Panc1 (cell line): Measurements from ENCODE around the gene MINDY4. TPM values are rescaled to one million over a fixed set of nuclear protein-coding genes. Genes with fewer than 3 reads are reported as not detected.

Experiments used
- ATAC-seq: fragments of 200-7000 bp; cut with Tn5 transposase; 2 replicates; pipeline ENCODE4 v1.9.1; 2020; ENCODE audit warnings: mild to moderate bottlenecking, moderate library complexity
- BruUV-seq: library from RNA; stranded (reverse); fragments of 400-500 nt; replicated peaks from 2 replicates; lab custom pipeline; 2021; lab: Mats Ljungman, UMichigan
- CTCF ChIA-PET: fragments of 300-600 bp; sonication (Branson Sonifier 250); formaldehyde crosslinking; loops from one replicate; lab custom pipeline; 2022; ENCODE audit warnings: antibody characterized with exemption; lab: Charles Lee
- POLR2A ChIA-PET: fragments of 300-600 bp; sonication (Branson Sonifier 250); formaldehyde crosslinking; loops from one replicate; lab custom pipeline; 2022; ENCODE audit warnings: antibody characterized with exemption; lab: Charles Lee
- DNase-seq: peaks from one replicate; pipeline ENCODE4 v3.0.0-alpha.2; 2010; ENCODE audit warnings: low read depth, low spot score
- H3K27ac ChIP-seq: 2 replicates; pipeline ENCODE4 v1.5.1; 2011; ENCODE audit warnings: mild to moderate bottlenecking, low read length, inconsistent platforms
- H3K27me3 ChIP-seq: fragments of 200-500 bp; sonication (Bioruptor generic); 2 replicates; pipeline ENCODE4 v1.6.0; 2014; ENCODE audit warnings: low read length, inconsistent platforms; ENCODE audit not compliant: control insufficient read depth, insufficient read depth
- H3K36me3 ChIP-seq: fragments of 200-500 bp; sonication (Bioruptor generic); 2 replicates; pipeline ENCODE4 v1.5.1; 2014; ENCODE audit warnings: inconsistent platforms, mild to moderate bottlenecking, low read length, moderate library complexity; ENCODE audit not compliant: control insufficient read depth, insufficient read depth
- H3K4me1 ChIP-seq: 2 replicates; pipeline ENCODE4 v1.5.1; 2011; ENCODE audit warnings: inconsistent platforms, mild to moderate bottlenecking, low read length, moderate library complexity; ENCODE audit not compliant: control insufficient read depth, insufficient read depth
- H3K4me3 ChIP-seq, 2 experiments: 2 replicates each; pipeline ENCODE4 v1.5.1; 2011 to 2012; ENCODE audit warnings: low read depth in 2 of 2, low read length in 2 of 2, mild to moderate bottlenecking in 2 of 2, inconsistent platforms in 1 of 2, moderate library complexity in 1 of 2
- H3K9me3 ChIP-seq: fragments of 200-500 bp; sonication (Bioruptor generic); 2 replicates; pipeline ENCODE4 v1.5.1; 2014; ENCODE audit warnings: low read depth, mild to moderate bottlenecking, inconsistent platforms, low read length, moderate library complexity; ENCODE audit not compliant: control insufficient read depth, insufficient read depth
- CTCF ChIP-seq: fragments of 450-650 bp; IDR thresholded peaks from 2 replicates; pipeline ENCODE4 v1.5.1; 2017; ENCODE audit warnings: mild to moderate bottlenecking
- POLR2AphosphoS5 ChIP-seq: IDR thresholded peaks from 2 replicates; pipeline ENCODE4 v1.6.1; 2012; ENCODE audit warnings: mild to moderate bottlenecking, low read depth, low read length, moderate library complexity
- SIN3A ChIP-seq: IDR thresholded peaks from 2 replicates; pipeline ENCODE4 v1.6.1; 2012; ENCODE audit warnings: low read depth, mild to moderate bottlenecking, low read length, moderate library complexity, borderline replicate concordance; ENCODE audit not compliant: insufficient read depth
- TCF7L2 ChIP-seq: IDR thresholded peaks from 2 replicates; pipeline ENCODE4 v1.6.1; 2011; ENCODE audit warnings: mild to moderate bottlenecking, low read depth, low read length, inconsistent platforms
- in situ Hi-C: cut with HindIII; loops from 2 replicates; pipeline ENCODE4 v1.10.0; 2016; ENCODE audit warnings: low sequenced_read_pairs, low pct_unique_long_range_greater_than_20kb
- intact Hi-C: fragments of 100-400 bp; cut with micrococcal nuclease; formaldehyde crosslinking; loops from one replicate; pipeline ENCODE4 v1.10.0; 2022; ENCODE audit not compliant: unreplicated experiment
- total RNA-seq: library from RNA; stranded (reverse); gene quantifications from one replicate; pipeline ENCODE4 v1.2.1, GENCODE V29; 2021; ENCODE audit not compliant: unreplicated experiment
- TF ChIP-seq, protein P1 (sequence below), 2 experiments: IDR thresholded peaks; 2 replicates each; pipeline ENCODE4 v1.6.1; 2011 to 2012; ENCODE audit warnings: low read depth in 2 of 2, control low read depth in 1 of 2, low read length in 1 of 2, mild to moderate bottlenecking in 1 of 2, moderate library complexity in 1 of 2; ENCODE audit not compliant: insufficient read depth in 1 of 2

Gene MINDY4
- total RNA-seq, 1 experiment from 2014 or later, result 6.2 TPM

DNA sequence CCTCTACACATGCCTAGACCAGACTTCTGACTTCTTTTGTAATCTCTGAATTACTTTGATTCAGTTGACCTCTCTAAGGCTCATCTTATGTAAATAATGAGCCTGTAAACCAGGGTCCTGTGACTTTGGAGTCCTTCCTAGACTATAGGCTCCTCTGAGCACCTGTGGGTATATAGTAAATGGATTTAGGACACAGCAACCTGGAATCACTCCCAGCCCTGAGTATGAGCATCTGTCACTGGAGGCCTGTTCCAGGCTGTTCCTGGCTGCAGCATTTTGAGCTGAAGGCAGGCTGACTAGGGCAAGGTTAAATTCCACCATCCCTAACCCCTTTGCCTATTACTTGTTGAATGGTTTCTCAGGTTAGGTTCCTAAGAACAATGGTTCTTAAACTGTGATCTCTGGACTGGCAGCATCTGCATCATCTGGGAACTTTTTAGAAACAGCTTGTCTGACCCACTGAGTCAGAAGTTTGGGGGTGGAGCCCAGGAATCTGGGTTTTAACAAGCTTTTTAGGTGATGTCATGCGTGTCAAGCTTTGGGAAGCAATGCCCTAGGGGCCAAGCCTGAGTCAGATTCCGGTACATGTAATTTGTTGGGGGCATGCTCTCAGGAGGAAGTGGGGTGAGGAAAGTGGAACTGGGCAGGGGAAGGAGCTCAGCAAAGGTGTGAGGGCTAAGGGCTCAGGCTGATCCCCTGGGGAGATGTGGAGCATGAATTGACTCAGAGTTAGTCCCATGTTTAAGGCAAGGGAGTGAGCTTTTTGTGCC, 28.2 kb downstream of the MINDY4 start:
- Histone ChIP-seq H3K4me3 (no peak overlapping the region), H3K27me3 (no peaks in the 10 kb centered on the region), H3K4me1 (no peaks in the 10 kb centered on the region; the same call in 1 of the 2 replicates), H3K27ac (no peak overlapping the region), H3K36me3 (no peaks in the 10 kb centered on the region), H3K9me3 (no peaks in the 10 kb centered on the region)
- ATAC-seq (no peak), DNase-seq (no peak)
- intact Hi-C loops (no loop called here), in situ Hi-C loops (no loop called here)
- ChIA-PET CTCF (interaction anchor here (0.7 kb wide), 1 partner anchor 175 kb away, joined by 3 read pairs; no protein-coding TSS in a partner anchor), POLR2A (no interaction called here)
- TF ChIP-seq SIN3A (no peak), POLR2AphosphoS5 (no peak), TCF7L2 (no peak), CTCF (no peak)
- TF ChIP-seq, protein P1, sequence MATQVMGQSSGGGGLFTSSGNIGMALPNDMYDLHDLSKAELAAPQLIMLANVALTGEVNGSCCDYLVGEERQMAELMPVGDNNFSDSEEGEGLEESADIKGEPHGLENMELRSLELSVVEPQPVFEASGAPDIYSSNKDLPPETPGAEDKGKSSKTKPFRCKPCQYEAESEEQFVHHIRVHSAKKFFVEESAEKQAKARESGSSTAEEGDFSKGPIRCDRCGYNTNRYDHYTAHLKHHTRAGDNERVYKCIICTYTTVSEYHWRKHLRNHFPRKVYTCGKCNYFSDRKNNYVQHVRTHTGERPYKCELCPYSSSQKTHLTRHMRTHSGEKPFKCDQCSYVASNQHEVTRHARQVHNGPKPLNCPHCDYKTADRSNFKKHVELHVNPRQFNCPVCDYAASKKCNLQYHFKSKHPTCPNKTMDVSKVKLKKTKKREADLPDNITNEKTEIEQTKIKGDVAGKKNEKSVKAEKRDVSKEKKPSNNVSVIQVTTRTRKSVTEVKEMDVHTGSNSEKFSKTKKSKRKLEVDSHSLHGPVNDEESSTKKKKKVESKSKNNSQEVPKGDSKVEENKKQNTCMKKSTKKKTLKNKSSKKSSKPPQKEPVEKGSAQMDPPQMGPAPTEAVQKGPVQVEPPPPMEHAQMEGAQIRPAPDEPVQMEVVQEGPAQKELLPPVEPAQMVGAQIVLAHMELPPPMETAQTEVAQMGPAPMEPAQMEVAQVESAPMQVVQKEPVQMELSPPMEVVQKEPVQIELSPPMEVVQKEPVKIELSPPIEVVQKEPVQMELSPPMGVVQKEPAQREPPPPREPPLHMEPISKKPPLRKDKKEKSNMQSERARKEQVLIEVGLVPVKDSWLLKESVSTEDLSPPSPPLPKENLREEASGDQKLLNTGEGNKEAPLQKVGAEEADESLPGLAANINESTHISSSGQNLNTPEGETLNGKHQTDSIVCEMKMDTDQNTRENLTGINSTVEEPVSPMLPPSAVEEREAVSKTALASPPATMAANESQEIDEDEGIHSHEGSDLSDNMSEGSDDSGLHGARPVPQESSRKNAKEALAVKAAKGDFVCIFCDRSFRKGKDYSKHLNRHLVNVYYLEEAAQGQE (IDR thresholded peaks at IDR 0.05; ENCODE audit: insufficient read depth in 1 of 2, low read depth in 2 of 2, low read length in 1 of 2), result no peak
- BruUV-seq, result no TSS peak

DNA sequence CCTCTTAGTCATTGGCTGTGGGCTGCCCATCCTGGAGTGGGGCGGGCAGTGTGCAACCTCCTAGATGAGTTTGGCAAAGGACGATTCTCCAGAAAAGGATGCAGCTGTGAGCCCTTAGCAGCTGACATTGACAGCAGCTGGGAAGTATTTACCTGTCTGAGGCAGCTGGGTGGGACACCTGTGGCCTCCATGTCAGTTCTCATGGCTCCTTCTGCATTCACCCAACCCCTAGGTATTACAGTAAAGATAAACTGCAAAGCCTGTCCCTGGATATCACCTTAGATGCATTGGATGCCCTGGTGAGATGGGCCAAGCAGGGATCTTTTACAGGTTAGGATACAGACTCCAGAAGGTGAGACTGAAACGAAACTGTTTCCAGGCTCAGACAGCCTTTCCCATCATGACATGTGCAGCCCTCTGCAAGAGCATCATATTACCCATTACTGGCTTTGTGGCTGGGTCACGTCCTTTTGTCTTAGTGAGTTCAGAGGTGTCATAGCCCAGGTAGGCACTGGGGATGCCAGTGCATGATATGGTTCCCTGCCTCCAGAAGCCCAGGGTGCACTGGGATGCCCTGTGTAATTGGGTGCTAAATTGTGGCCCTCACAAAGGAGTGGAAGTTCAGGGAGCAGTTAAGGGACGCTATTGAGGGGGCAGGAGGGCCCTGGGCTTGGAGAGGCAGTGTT, 28.9 kb downstream of the MINDY4 start:
- POLR2A ChIA-PET, result no interaction called here
- no peak overlapping the region for H3K27ac ChIP-seq
- H3K4me1 ChIP-seq, result no peaks in the 10 kb centered on the region; the same call in 1 of the 2 replicates
- no peaks in the 10 kb centered on the region for H3K27me3 ChIP-seq
- H3K36me3 ChIP-seq, result no peaks in the 10 kb centered on the region
- in situ Hi-C loops, result no loop called here
- peak; percentile 42 for ATAC-seq
- H3K4me3 ChIP-seq, result no peak overlapping the region
- intact Hi-C loops, result loop anchor here (2.0 to 10.0 kb wide), 3 partner anchors 105 to 322 kb away; no protein-coding TSS in a partner anchor
- H3K9me3 ChIP-seq, result no peaks in the 10 kb centered on the region
- DNase-seq, result no peak
- BruUV-seq, result no TSS peak
- CTCF ChIA-PET, result interaction anchor here (0.7 kb wide), 1 partner anchor 174 kb away, joined by 3 read pairs; no protein-coding TSS in a partner anchor
- no peak for TF ChIP-seq SIN3A
- TF ChIP-seq, protein P1 (IDR thresholded peaks at IDR 0.05; ENCODE audit: insufficient read depth in 1 of 2, low read depth in 2 of 2, low read length in 1 of 2), result no peak
- no peak for TF ChIP-seq POLR2AphosphoS5
- TF ChIP-seq TCF7L2, result no peak
- no peak for TF ChIP-seq CTCF
